ENCODE results near the gene TLE1. TPM values are rescaled to one million over a fixed set of nuclear protein-coding genes. Genes with fewer than 3 reads are reported as not detected.

Gene TLE1
- polyA plus RNA-seq, 12 donors = 33.5 to 71.7 (median 57.7) TPM; not detected in 1

- DNase-seq = no peak
These were observed 139.7 kb downstream of the TLE1 start for GRCh38 chr9:81549500-81550206.

- DNase-seq = no peak
These were observed 140.4 kb downstream of the TLE1 start for GRCh38 chr9:81548911-81549310.

GRCh38 chr9:81546489-81546888 is 142.9 kb downstream of the TLE1 start:
- DNase-seq = no peak

- no peak for DNase-seq
These were observed 145.7 kb downstream of the TLE1 start for GRCh38 chr9:81543695-81544094.

- DNase-seq = no peak
These were observed 147.0 kb downstream of the TLE1 start for GRCh38 chr9:81542118-81542889.

- no peak for DNase-seq
These were observed 149.1 kb downstream of the TLE1 start for GRCh38 chr9:81540142-81540710.

- no peak for DNase-seq
These were observed 150.0 kb downstream of the TLE1 start for GRCh38 chr9:81539317-81539716.

- DNase-seq = no peak
These were observed 150.5 kb downstream of the TLE1 start for GRCh38 chr9:81538890-81539289.

GRCh38 chr9:81537964-81538363 is 151.4 kb downstream of the TLE1 start:
- no peak for DNase-seq

- DNase-seq = no peak
These were observed 152.9 kb downstream of the TLE1 start for GRCh38 chr9:81536242-81537025.

- DNase-seq = no peak
These were observed 153.7 kb downstream of the TLE1 start for GRCh38 chr9:81535542-81536241.

- DNase-seq = no peak
These were observed 155.0 kb downstream of the TLE1 start for GRCh38 chr9:81534138-81534875.

Other genes starting within 250 kb of the TLE1 start
- not detected for gene SPATA31D4, start 238.9 kb upstream of the TLE1 start, polyA plus RNA-seq (ENCODE audit: insufficient read length in 12 of 12)

Measured in muscle of arm (tissue), 12 donors.